Neural progenitor cell (in vitro differentiated cells): Measurements from ENCODE around the gene FAM78A. TPM values are rescaled to one million over a fixed set of nuclear protein-coding genes. Genes with fewer than 3 reads are reported as not detected.
A peak's percentile ranks its signal among the peaks of the same experiment; 100 is the strongest.

ENCODE experiments used
- DNase-seq: peaks from one replicate; pipeline ENCODE4 v3.0.0-alpha.2; 2016; ENCODE audit warnings: low spot score
- H2AFZ ChIP-seq: fragments of 200-600 bp; sonication (generic); replicated peaks from 2 replicates; pipeline ENCODE4 v1.6.1; 2016; ENCODE audit warnings: antibody characterized with exemption
- H3F3A ChIP-seq: fragments of 200-600 bp; sonication (generic); 2 replicates; pipeline ENCODE4 v1.6.1; 2016; ENCODE audit warnings: antibody characterized with exemption, low read depth
- H3K27ac ChIP-seq: fragments of 200-600 bp; sonication (generic); 2 replicates; pipeline ENCODE4 v1.5.1; 2016; ENCODE audit warnings: mild to moderate bottlenecking
- H3K27me3 ChIP-seq: fragments of 200-600 bp; sonication (generic); 2 replicates; pipeline ENCODE4 v1.6.1; 2016; ENCODE audit warnings: mild to moderate bottlenecking, moderate library complexity
- H3K36me3 ChIP-seq: fragments of 200-600 bp; sonication (generic); 2 replicates; pipeline ENCODE4 v1.5.1; 2016
- H3K4me1 ChIP-seq: fragments of 200-600 bp; sonication (generic); 2 replicates; pipeline ENCODE4 v1.6.1; 2016; ENCODE audit warnings: mixed run types
- H3K4me2 ChIP-seq: fragments of 200-600 bp; sonication (generic); 2 replicates; pipeline ENCODE4 v1.6.1; 2016
- H3K4me3 ChIP-seq: fragments of 200-600 bp; sonication (generic); 2 replicates; pipeline ENCODE4 v1.5.1; 2016
- H3K79me2 ChIP-seq: fragments of 200-600 bp; sonication (generic); 2 replicates; pipeline ENCODE4 v1.6.1; 2016; ENCODE audit warnings: low read depth
- H3K9ac ChIP-seq: fragments of 200-600 bp; sonication (generic); 2 replicates; pipeline ENCODE4 v1.6.1; 2016
- H3K9me3 ChIP-seq: fragments of 200-600 bp; sonication (generic); 2 replicates; pipeline ENCODE4 v1.5.1; 2016; ENCODE audit warnings: low read depth
- H4K20me1 ChIP-seq: fragments of 200-600 bp; sonication (generic); 2 replicates; pipeline ENCODE4 v1.6.1; 2016; ENCODE audit warnings: low read depth
- H3K27ac Mint-ChIP-seq: 3 replicates; pipeline ENCODE4 v1.8.0; 2021; ENCODE audit warnings: mixed read lengths
- H3K27me3 Mint-ChIP-seq: 2 replicates; pipeline ENCODE4 v1.8.0; 2022; ENCODE audit warnings: low read depth, mild to moderate bottlenecking, inconsistent platforms, moderate library complexity, mixed read lengths; ENCODE audit not compliant: insufficient read depth
- H3K36me3 Mint-ChIP-seq: 3 replicates; pipeline ENCODE4 v1.8.0; 2021; ENCODE audit warnings: mixed read lengths
- H3K4me1 Mint-ChIP-seq: 3 replicates; pipeline ENCODE4 v1.8.0; 2021; ENCODE audit warnings: mixed read lengths
- H3K4me3 Mint-ChIP-seq: 3 replicates; pipeline ENCODE4 v1.8.0; 2021; ENCODE audit warnings: mild to moderate bottlenecking, moderate library complexity, mixed read lengths
- H3K9me3 Mint-ChIP-seq: 3 replicates; pipeline ENCODE4 v1.8.0; 2020; ENCODE audit warnings: mixed read lengths
- EZH2 ChIP-seq: fragments of 200-600 bp; sonication (generic); IDR thresholded peaks from 2 replicates; pipeline ENCODE4 v1.6.1; 2017; ENCODE audit warnings: antibody characterized with exemption, mild to moderate bottlenecking, moderate library complexity
- EZH2phosphoT487 ChIP-seq: fragments of 200-600 bp; sonication (generic); IDR thresholded peaks from 2 replicates; pipeline ENCODE4 v1.6.1; 2017; ENCODE audit warnings: antibody characterized with exemption
- total RNA-seq: library from RNA; depleted of rRNA; stranded (reverse); fragments of >200 nt; gene quantifications from 2 replicates; pipeline ENCODE4 v1.2.3, GENCODE V29; 2015; ENCODE audit warnings: low replicate concordance
- TF ChIP-seq, protein P1 (sequence below): fragments of 200-600 bp; sonication (generic); IDR thresholded peaks from 2 replicates; pipeline ENCODE4 v1.5.1; 2017; ENCODE audit warnings: antibody characterized with exemption, mild to moderate bottlenecking

FAM78A gene
- total RNA-seq, 1 donor from 2014 or later = 0.32 TPM

DNA sequence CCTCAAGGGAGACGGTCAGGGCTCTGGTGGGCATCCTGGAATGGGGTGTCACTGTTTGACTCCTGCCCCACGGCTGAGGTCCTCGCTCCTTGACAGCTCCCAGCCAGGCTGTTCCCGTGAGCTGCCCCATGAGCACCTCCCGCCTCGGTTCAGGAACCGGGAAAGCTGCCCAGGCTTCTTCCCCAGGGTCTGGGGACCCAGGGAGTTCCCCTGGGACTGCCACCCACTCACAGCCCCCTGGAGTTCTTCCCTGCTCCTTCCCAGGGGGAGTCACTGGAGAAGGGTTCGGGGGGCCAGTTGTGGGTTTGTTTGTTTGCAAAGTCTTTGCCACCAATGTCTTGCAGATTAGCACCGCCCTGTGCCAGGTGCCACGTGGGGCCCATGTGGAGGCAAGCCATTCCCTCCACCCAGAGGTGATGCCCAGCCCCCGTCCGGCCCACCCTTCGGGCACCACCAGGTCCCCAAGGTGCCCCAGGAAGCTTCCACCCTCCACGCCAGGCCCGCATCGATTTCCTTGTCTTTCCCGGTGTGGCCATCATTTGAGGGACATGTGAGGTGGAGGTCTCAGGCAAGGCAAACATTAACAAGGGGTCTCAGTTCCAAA lies 14.6 kb upstream of the FAM78A start:
- H3K36me3 ChIP-seq = no peaks in the 10 kb centered on the region
- Mint-ChIP-seq H3K4me3 (peak overlapping the region; percentile 61), H3K27me3 (peaks cover 10% of the 10 kb centered on the region), H3K4me1 (peaks cover 16% of the 10 kb centered on the region), H3K9me3 (no peaks in the 10 kb centered on the region), H3K27ac (peak overlapping the region; percentile 71), H3K36me3 (no peaks in the 10 kb centered on the region)
- TF ChIP-seq EZH2 = no peak
- TF ChIP-seq, protein P1, sequence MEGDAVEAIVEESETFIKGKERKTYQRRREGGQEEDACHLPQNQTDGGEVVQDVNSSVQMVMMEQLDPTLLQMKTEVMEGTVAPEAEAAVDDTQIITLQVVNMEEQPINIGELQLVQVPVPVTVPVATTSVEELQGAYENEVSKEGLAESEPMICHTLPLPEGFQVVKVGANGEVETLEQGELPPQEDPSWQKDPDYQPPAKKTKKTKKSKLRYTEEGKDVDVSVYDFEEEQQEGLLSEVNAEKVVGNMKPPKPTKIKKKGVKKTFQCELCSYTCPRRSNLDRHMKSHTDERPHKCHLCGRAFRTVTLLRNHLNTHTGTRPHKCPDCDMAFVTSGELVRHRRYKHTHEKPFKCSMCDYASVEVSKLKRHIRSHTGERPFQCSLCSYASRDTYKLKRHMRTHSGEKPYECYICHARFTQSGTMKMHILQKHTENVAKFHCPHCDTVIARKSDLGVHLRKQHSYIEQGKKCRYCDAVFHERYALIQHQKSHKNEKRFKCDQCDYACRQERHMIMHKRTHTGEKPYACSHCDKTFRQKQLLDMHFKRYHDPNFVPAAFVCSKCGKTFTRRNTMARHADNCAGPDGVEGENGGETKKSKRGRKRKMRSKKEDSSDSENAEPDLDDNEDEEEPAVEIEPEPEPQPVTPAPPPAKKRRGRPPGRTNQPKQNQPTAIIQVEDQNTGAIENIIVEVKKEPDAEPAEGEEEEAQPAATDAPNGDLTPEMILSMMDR = no peak
- TF ChIP-seq EZH2phosphoT487 = no peak
- DNase-seq = no peak
- H3K27ac ChIP-seq = no peak overlapping the region
- H3F3A ChIP-seq = no peaks in the 10 kb centered on the region
- H3K4me3 ChIP-seq = no peak overlapping the region
- H3K9me3 ChIP-seq = no peaks in the 10 kb centered on the region
- no peak overlapping the region for H2AFZ ChIP-seq
- H3K4me1 ChIP-seq = peaks cover 8% of the 10 kb centered on the region
- no peaks in the 10 kb centered on the region for H4K20me1 ChIP-seq
- no peaks in the 10 kb centered on the region for H3K79me2 ChIP-seq
- no peak overlapping the region for H3K4me2 ChIP-seq
- H3K9ac ChIP-seq = no peak overlapping the region
- H3K27me3 ChIP-seq = no peaks in the 10 kb centered on the region

DNA sequence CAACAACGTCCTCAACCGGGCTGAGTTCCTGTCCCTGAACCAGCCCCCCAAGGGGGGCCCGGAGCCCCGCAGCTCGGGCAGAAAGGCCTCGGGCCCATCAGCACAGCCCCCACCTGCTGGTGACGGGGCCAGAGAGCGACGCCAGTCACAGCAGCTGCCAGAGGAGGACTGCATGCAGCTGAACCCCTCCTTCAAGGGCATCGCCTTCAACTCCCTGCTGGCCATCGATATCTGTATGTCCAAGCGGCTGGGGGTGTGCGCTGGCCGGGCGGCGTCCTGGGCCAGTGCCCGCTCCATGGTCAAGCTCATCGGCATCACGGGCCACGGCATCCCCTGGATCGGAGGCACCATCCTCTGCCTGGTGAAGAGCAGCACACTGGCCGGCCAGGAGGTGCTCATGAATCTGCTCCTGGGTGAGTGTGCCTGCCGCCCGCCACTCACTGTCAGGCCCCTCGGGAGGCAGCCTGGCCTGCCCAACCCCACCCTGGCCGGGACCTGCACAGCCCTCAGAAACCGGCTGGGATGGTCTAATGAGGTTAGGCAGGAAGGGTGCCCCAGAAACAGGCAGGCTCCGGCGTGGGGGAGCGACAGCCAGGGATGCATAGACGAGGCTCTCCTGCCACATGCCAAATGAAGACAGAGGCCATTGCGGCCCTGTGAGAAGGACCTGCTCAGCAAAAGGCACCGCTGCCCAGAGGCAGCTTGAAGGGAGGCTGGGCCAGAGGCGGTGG lies 13.9 kb upstream of the FAM78A start:
- no peak overlapping the region for H3K27ac Mint-ChIP-seq
- peaks cover 8% of the 10 kb centered on the region for H3K4me1 ChIP-seq
- no peak overlapping the region for H3K27ac ChIP-seq
- no peak for TF ChIP-seq EZH2
- TF ChIP-seq EZH2phosphoT487 = no peak
- TF ChIP-seq, protein P1 = no peak
- peak overlapping the region; percentile 70 for H3K4me2 ChIP-seq
- H4K20me1 ChIP-seq = no peaks in the 10 kb centered on the region
- H3K36me3 ChIP-seq = no peaks in the 10 kb centered on the region
- H3K36me3 Mint-ChIP-seq = no peaks in the 10 kb centered on the region
- no peak for DNase-seq
- H3K27me3 Mint-ChIP-seq = peaks cover 15% of the 10 kb centered on the region
- no peak overlapping the region for H2AFZ ChIP-seq
- no peaks in the 10 kb centered on the region for H3K27me3 ChIP-seq
- no peak overlapping the region for H3K4me3 ChIP-seq
- H3K4me3 Mint-ChIP-seq = no peak overlapping the region
- no peaks in the 10 kb centered on the region for H3K9me3 ChIP-seq
- peaks cover 16% of the 10 kb centered on the region for H3K4me1 Mint-ChIP-seq
- no peaks in the 10 kb centered on the region for H3K79me2 ChIP-seq
- H3F3A ChIP-seq = no peaks in the 10 kb centered on the region
- H3K9ac ChIP-seq = peak overlapping the region; percentile 35
- H3K9me3 Mint-ChIP-seq = no peaks in the 10 kb centered on the region

DNA sequence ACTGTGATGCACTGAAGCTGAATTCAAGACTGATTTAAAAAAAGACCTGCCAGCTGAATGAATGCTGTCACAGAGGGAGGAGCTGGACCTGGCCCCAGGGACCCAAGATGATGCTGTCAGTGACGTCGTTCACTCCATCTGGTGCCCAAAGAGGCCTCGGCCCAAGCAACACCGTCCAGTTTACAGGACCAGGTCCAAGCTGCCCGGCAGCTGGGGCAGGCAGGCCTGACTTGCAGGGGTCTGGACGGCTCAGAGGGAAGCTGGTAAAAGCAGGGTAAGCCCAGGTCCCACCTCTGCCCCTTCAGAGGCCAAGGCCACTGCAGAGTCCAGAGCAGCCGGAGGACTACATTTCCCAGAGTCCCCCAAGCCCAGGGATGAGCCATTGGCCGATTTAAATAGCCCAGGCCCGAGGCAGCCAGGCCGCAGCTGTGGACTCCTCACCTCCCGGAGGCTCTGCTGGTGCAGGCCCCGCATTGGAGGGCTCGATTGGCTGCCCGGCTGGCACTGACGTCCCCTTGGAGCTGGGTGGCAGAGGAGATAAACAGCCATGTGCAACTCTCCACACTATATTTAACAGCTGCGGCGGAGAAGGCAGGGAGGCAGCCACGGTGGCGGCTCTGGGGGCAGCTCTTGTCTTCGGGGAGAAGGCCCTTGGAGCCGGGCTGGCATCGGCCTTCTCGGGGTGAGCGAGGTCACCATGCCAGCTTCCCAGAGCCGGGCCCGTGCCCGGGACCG lies 13.2 kb upstream of the FAM78A start, which contains the start of gene PLPP7:
PLPP7 (plus strand) TSS at position 423 of the 735 bp plus-strand sequence; CDS start at position 698, 275 bp downstream.
- peaks cover 8% of the 10 kb centered on the region for H3K4me1 ChIP-seq
- peak within 1 kb of the TSS; percentile 70 for H3K4me2 ChIP-seq
- peak within 1 kb of the TSS; percentile 11 for H3K4me3 ChIP-seq
- no peaks in the 10 kb centered on the region for H3K9me3 Mint-ChIP-seq
- H3K79me2 ChIP-seq = no peaks in the 10 kb centered on the region
- H3K27me3 Mint-ChIP-seq = peaks cover 21% of the 10 kb centered on the region
- H3K4me3 Mint-ChIP-seq = peak within 1 kb of the TSS; percentile 66
- H3K36me3 ChIP-seq = no peaks in the 10 kb centered on the region
- TF ChIP-seq EZH2phosphoT487 = no peak
- no peak for TF ChIP-seq EZH2
- TF ChIP-seq, protein P1 = no peak
- peak within 1 kb of the TSS; percentile 83 for H3K27ac Mint-ChIP-seq
- no peaks in the 10 kb centered on the region for H4K20me1 ChIP-seq
- DNase-seq = peak; percentile 69
- no peak within 1 kb of the TSS for H3K27ac ChIP-seq
- no peaks in the 10 kb centered on the region for H3F3A ChIP-seq
- H3K9me3 ChIP-seq = no peaks in the 10 kb centered on the region
- H2AFZ ChIP-seq = peak within 1 kb of the TSS; percentile 70
- H3K36me3 Mint-ChIP-seq = no peaks in the 10 kb centered on the region
- peak within 1 kb of the TSS; percentile 35 for H3K9ac ChIP-seq
- H3K27me3 ChIP-seq = no peaks in the 10 kb centered on the region
- peaks cover 16% of the 10 kb centered on the region for H3K4me1 Mint-ChIP-seq
